ENCODE measurements around the gene OR10A5.
"Not testable (repeated sequence)": the region's sequence is repeated elsewhere in the genome, so short reads cannot be mapped to it uniquely, and the experiment has no call there.

OR10A5 gene

GRCh38 chr11:6876325-6876724, 30.8 kb downstream of the OR10A5 start, which contains the start of gene OR10A4:
OR10A4 (plus strand) TSS chr11:6876625; CDS start chr11:6876648, 23 bp downstream.
- DNase-seq = no peak

- DNase-seq = no peak
Measured at GRCh38 chr11:6876914-6877313, 31.4 kb downstream of the OR10A5 start.

- DNase-seq = no peak
Measured at GRCh38 chr11:6882751-6883150, 37.3 kb downstream of the OR10A5 start.

GRCh38 chr11:6887711-6888110, 42.2 kb downstream of the OR10A5 start:
- DNase-seq = not testable (repeated sequence)

- DNase-seq = no peak
Measured at GRCh38 chr11:6888830-6889229, 43.3 kb downstream of the OR10A5 start.

- no peak for DNase-seq
Measured at GRCh38 chr11:6889835-6890234, 44.4 kb downstream of the OR10A5 start.

GRCh38 chr11:6892400-6892799, 46.9 kb downstream of the OR10A5 start, which contains the start of gene OR2D2:
OR2D2 (minus strand) TSS chr11:6892500; CDS start chr11:6892500, 0 bp downstream.
- no peak for DNase-seq

GRCh38 chr11:6894097-6894496, 48.6 kb downstream of the OR10A5 start:
- DNase-seq = no peak

- DNase-seq = no peak
Measured at GRCh38 chr11:6895010-6895409, 49.5 kb downstream of the OR10A5 start.

All from NCI-H1930 (cell line).